IPS DF 19.7 (cell line): ENCODE measurements around the gene SMIM13.
"Not testable (repeated sequence)": the region's sequence is repeated elsewhere in the genome, so short reads cannot be mapped to it uniquely, and the experiment has no call there.

ENCODE experiments used
- DNase-seq: peaks from one replicate; pipeline ENCODE4 v3.0.0-alpha.2; 2013; ENCODE audit warnings: low read depth, low spot score

The SMIM13 gene

GRCh38 chr6:11083956-11084355, 9.7 kb upstream of the SMIM13 start:
- DNase-seq = no peak

GRCh38 chr6:11085758-11086435, 7.7 kb upstream of the SMIM13 start:
- DNase-seq = no peak

DNA sequence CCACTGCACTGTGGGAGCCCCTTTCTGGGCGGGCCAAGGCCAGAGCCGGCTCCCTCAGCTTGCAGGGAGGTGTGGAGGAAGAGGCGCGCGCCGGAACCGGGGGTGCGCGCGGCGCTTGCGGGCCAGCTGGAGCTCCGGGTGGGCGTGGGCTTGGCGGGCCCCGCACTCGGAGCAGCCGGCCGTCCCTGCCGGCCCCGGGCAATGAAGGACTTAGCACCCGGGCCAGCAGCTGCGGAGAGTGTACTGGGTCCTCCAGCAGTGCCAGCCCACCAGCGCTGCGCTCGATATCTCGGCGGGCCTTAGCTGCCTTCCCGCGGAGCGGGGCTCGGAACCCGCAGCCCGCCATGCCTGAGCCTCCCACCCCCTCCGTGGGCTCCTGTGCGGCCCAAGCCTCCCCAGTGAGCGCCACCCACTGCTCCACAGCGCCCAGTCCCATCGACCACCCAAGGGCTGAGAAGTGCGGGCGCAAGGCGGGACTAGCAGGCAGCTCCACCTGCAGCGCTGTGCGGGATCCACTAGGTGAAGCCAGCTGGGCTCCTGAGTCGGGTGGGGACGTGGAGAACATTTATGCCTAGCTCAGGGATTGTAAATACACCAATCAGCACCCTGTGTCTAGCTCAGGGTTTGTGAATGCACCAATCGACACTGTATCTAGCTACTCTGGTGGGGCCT, 6.4 kb upstream of the SMIM13 start:
- DNase-seq = not testable (repeated sequence)

- DNase-seq = no peak
Observed at GRCh38 chr6:11089695-11090094, 3.9 kb upstream of the SMIM13 start.

DNA sequence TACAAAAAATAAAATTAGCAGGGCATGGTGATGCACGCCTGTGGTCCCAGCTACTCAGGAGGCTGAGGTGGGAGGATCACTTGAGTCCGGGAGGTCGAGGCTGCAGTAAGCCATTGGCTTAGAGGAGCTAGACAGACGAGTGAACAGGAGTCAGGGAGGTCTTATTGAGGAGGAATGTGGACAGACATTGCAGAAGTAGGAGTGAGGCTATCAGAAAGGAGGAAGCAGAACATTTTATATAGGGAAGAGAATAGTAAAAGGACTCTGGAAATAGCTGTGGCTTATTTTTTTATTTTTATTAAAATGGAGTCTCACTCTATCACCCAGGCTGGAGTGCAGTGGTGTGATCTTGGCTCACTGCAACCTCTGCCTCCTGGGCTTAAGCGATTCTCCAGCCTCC, 2.5 kb upstream of the SMIM13 start:
- not testable (repeated sequence) for DNase-seq

DNA sequence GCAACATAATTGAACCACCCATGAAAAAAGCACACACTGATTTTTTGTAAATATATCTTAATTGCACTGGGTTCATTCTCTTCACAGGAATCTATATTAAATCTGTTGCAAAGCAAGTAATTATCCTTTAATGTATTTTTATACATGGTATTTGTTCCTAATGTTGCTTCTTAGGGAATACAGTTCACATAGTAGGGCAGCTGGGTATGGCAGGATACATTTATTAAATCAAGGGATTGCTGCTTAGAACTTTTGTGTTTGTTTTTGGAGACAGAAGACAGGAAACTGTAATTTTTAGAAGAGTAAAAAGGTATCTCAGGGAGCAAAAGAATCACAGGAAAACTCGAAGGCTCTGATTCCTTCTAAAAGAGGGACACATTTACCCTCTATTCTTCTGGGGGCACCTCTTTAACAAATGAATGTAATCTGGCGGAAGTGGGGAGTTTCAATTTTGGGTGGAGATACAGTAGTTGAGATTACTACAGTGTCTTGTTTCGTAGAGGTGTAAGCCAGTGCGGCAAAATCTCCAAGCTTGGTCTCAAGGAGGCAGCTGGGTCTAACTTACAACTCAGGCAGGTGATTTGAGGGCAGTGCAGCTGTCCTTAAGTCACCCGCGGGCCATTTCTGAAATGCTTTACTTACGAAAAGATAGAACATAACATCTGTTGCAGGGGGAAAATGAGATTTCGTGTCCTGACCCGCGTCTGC, 812 bp upstream of the SMIM13 start:
- DNase-seq = no peak

GRCh38 chr6:11093376-11093625, 333 bp upstream of the SMIM13 start:
- no peak for DNase-seq

GRCh38 chr6:11094411-11094851, 797 bp downstream of the SMIM13 start:
- DNase-seq = no peak

DNA sequence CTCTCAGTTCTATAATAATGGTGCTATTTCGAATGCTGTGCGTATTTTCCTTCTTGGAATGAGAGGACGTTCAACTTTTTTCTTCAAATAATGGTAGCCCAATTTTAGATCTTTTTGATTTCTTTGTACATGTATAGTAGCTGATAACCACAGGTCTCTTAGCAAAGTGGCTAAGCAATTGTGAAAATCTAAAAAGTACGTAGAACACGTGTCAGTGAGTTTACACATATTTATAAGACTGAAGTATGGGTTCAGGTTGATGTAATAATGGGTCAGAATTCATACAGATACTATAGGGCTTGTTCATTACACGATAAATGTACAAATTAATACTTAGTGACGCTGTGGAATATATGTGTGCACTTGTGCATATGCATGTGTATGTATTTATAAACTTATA, 1.3 kb downstream of the SMIM13 start:
- no peak for DNase-seq

- DNase-seq = no peak
Observed at GRCh38 chr6:11096109-11096508, 2.5 kb downstream of the SMIM13 start.

DNA sequence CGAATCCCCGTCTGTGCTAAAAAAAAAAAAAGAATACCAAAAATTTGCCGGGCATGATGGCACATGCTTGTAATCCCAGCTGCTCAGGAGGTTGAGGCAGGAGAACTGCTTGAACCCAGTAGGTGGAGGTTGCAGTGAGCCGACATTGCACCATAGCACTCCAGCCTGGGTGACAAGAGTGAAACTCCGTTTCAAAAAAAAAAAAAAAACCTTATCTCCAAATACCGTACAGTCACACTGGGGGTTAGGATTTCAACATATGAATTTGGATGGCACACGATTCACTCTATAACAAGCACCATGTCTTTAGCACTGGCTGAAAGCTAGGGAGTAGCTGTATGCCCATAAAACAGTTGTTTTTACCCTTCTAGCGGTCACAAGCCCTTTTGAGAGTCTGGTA, 3.8 kb downstream of the SMIM13 start:
- DNase-seq = no peak

DNA sequence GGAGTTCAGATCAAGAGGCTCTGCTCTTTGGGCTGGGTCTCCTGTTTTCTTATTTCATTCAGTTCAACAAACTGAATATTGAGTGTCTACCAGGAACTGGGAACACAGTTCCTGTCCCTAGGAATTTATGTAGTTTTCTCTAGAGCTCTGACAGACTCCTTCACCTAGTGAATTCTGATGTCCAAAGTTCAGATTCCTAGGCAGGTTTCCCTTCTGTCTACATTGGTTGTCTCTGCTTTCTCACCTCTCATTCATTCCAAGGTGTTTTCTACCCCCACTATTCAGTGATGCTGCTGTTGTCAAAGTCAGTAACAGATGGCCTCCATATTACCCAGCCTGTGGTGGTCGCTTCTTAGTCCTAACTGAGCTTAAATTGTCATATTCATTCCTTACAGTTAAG, 4.4 kb downstream of the SMIM13 start:
- DNase-seq = no peak

GRCh38 chr6:11101417-11101816, 7.8 kb downstream of the SMIM13 start:
- DNase-seq = no peak

GRCh38 chr6:11103065-11103464, 9.4 kb downstream of the SMIM13 start:
- DNase-seq = no peak

DNA sequence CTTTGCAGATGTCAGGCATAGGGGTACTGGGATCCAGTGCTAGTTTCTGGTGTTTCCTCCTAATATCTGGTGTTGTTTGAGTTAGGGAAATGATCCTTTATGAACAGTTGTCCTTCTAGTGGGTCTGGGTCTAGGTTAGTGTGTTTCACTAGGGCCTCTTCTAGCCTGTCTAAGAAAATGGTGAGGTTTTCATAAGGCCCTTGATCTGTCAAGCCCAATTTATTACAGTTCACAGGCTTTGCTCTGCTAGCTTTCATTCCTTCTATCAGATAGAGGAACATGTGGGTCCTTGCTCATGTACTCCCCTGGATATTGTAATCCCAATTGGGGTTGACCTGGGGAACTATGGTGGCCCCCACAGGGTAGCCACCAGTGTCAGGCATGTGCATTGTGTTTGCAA, 15.1 kb downstream of the SMIM13 start:
- DNase-seq = no peak

- no peak for DNase-seq
Observed at GRCh38 chr6:11110921-11111768, 17.5 kb downstream of the SMIM13 start, which contains the start of gene ERVFRD-1. TSS of gene ERVFRD-1 (minus strand) at chr6:11111725. CDS start at chr6:11105310, 6,415 bp downstream.

DNA sequence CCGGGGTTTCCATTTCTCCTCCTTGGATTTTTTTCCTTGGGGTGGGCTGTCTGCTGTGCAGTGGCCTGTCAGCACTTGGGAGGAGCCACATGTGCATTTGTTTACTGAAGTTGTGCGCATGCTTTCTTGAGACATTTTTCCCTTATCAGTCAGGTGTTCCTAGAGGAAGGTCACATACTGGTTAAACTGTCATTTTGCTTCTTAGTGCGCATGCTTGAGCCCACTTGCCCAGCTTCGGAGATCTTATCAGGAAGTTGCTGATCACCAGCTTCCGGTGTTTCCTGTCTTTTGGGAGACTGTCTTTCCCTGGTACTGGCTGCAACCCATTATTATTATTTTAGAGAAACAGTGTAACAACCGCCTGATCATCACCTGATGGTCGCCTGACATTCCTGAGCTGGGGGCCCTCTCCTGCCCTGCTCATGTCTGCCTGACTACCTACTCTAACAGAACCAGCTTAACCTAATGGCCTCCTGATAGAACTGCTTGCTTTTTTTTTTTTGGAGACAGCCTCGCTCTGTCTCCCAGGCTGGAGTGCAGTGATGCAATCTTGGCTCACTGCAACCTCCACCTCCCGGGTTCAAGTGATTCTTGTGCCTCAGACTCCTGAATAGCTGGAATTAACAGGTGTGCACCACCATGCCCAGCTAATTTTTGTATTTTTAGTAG, 18.3 kb downstream of the SMIM13 start:
- DNase-seq = no peak

- no peak for DNase-seq
Observed at GRCh38 chr6:11113038-11113437, 19.4 kb downstream of the SMIM13 start.

DNA sequence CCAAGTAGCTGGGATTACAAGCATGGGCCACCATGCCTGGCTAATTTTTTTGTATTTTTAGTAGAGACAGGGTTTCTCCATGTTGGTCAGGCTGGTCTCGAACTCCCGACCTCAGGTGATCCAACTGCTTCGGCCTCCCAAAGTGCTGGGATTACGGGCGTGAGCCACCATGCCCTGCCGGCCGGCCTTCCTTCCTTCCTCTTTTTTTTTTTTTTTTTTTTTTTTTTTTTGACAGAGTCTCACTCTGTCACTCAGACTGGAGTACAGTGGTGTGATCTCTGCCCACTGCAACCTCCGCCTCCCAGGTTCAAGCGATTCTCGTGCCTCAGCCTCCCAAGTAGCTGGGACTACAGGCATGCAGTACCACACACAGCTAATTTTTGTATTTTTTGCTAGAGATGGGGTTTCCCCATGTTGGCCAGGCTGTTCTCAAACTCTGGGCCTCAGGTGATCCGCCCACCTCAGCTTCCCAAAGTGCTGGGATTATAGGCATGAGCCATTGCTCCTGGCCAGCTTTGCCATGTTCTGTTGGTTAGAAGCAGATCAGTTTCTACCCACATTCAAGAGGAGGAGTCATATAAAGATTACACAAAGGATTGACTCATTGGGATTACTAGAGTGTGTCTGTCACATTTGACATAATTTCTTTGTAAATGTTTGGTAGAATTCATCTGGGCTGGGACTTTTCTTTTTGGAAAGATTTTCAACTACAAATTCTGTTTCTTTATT, 22.3 kb downstream of the SMIM13 start:
- not testable (repeated sequence) for DNase-seq

DNA sequence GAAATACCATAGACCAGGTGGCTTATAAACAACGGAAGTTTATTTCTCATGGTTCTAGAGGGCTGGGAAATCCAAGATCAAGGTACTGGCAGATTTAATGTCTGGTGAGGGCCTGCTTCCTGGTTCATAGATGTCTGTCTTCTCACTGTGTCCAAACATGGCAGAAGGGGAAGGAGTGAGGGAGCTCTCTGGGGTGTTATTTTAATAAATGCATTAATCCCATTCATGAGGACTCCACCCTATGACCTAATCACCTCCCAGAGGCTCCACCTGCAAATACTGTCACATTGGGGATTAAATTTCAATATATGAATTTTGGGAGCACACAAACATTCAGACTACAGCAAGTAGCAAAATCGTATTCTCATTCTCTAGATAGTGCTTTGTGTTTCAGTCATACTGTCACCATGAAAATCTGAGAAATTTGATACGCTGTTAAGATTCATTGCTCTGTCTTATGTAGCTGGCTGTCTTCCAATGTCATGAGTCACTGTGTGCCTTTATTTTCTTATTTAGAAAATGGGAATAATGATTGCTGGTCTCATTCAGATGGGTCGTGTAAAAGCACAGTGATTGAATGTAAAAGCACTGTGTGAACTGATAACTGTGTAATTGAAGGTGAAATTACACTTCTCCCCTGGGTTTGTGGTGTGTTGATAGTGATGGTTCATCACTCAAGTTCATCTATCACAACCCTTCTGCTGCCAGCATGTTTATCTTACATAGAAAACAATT, 26.8 kb downstream of the SMIM13 start:
- no peak for DNase-seq
